HG03520 (cell line): Measurements from ENCODE around the gene CHORDC1.
A peak's percentile ranks its signal among the peaks of the same experiment; 100 is the strongest.
"Not testable (repeated sequence)": the region's sequence is repeated elsewhere in the genome, so short reads cannot be mapped to it uniquely, and the experiment has no call there.

Experiments
- ATAC-seq: cut with Tn5 transposase; IDR thresholded peaks from one replicate; pipeline ENCODE4 v1.9.1; 2021; ENCODE audit warnings: mild to moderate bottlenecking, moderate library complexity; ENCODE audit not compliant: unreplicated experiment

The CHORDC1 gene

DNA sequence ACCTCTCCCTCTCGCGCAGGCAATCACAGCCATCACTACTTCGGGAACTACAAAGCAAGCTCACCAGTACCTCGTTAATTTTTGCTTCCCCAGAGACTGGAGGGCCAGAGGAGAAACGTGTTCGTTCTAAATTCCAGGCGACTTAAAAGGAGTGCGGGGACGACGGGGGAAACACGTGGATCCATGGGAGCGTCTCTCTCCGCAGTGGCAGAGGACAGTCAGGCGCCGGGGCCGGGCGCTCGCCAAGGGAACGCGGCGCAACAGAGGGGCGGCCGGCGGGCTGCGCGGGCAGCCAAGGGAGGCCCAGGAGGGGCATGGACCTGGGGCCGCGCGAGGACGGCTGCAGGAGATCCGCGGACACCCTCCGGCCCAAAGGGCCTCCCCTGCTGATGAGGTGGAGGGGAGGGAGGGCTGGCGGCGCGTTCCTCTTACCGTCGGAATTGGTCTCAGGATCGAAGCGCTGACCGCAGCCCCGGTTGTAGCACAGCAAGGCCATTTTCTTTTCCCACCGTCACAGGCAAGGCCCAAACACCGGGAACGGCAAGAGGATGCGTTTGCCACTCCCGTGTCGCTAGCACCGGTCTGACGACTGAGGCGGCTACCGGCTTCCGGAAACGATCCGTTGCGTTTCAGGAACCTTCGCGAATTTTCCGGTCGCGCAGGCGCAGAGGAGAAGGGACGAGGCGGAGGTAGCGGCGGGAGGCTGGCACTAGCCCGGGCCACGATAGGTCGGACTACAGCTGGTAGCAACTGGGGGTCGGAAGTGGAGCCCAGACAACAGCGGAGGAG is at the start of gene CHORDC1:
TSS of gene CHORDC1 (minus strand) at position 591 of the 789 bp plus-strand sequence. CDS start at position 496, 95 bp downstream.
- peak; percentile 88 for ATAC-seq

DNA sequence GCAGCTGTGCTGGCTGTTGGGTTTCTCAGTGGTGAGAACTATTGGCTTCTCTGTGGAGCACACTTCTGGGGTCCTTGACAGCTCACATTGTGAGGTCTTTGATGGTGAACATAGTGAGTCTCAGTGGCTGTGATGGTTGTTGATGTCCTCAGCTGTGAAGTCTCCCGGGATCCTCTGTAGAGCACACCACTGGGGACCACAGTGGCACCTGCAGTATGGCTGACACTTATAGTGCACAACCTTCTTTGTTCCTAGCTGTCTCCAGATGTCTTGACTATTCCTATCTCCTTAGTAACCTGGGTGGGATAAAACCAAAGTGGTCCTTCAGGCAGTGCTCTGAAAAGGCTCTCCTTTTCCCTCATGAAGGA is 34.3 kb upstream of the CHORDC1 start:
- ATAC-seq, result no peak

DNA sequence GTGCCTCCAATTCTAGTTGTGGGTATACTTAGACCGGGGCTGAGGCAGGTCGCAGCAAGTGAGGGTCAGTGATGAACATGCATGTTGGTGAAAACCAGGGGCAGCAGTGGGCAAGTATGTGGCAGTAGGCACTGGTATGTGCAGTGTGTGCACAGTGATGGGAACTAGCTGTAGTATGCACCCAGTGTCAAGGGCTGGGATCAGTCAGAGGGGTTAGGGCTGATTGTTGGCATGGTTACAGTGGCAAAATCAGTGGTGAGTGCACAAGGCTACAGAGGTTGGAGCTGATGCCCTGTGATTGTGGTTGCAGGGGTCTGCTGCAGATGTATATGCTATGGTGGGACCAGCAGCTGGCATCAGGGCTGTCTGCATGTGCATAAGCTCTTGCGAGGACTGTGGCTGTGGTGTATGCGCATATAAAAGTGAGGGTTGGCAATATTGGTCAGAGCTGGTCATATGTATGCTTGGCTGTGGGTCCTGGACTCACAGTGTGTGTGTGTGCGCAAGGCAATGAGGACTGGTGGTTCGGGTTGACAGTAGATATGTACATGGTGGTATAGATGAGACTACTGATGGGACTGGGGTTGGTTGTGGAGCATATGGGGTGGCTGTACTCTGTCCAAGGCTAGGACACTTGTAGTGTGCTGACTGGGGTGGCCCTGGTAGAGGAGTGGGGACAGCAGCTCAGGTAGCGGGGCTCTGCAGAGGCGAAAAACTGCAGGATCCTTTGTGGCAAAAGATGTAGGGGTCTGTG is 33.7 kb upstream of the CHORDC1 start:
- ATAC-seq, result no peak

DNA sequence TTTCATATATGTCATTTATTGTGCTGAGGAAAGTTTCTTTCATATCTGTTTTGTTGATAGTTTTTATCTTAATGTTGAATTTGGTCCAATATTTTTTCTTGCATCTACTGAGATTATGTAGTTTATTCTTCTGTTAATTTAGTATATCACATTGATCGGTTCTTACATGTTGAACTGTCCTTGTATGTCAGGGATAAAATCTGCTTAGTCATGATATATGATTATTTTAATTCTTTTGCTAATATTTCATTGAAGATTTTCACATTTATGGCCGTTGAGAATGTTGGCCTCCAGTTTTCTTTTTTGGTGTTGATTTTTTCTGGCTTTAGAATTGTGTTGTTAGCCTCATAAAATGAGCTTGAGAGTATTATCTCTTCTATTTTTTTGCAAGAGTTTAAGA is 31.2 kb upstream of the CHORDC1 start:
- ATAC-seq, result no peak

DNA sequence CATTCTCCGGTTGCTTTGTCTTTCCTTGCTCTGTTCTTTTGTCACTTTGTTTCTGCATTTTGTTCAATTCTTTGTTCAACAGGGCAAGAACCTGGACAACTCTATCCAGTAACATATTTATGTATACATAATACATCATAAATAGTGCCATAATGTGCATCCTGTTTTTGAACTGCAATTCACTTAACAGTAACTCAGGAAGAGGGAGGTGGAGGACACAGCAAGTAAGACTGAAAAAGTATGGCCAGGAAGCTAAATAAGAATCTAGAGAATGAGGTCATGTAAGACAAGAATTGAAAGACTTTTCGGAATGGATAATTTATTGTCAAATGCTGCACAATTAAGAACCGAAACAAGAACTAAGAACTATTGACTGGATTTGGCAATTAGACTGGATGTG is 29.2 kb upstream of the CHORDC1 start:
- ATAC-seq, result no peak

DNA sequence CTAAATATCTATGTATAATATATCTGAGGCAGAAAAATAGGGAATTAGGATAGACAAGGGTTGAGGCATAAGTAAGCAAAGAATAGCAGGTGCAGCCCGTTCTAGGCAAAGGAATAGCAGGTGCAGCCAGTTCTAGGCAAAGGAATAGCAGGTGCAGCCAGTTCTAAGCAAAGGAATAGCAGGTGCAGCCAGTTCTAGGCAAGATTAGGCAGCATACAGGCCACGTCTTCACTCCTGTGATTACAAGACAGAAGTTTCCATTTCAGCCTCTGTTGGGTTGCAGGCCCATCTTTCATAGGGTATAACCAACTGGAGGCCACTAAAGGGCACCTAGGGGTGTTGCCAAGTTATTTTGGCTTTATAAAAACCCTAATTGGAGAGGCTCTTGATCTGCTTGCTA is 28.8 kb upstream of the CHORDC1 start:
- ATAC-seq, result no peak

DNA sequence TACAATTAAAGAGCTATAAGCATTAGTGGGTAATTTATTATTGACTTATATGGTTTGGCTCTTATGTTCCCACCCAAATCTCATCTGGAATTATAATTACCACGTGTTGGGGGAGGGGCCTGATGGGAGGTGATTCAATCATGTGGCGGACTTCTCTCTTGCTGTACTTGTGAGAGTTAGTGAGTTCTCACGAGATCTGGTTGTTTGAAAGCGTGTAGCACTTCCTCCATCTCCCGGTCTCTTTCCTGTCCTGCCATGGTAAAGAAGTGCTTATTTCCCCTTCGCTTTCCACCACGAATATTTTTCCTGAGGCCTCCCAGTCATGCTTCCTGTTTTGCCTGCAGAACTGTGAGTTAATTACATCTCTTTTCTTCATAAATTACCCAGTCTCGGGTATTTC is 28.1 kb upstream of the CHORDC1 start:
- ATAC-seq, result no peak

DNA sequence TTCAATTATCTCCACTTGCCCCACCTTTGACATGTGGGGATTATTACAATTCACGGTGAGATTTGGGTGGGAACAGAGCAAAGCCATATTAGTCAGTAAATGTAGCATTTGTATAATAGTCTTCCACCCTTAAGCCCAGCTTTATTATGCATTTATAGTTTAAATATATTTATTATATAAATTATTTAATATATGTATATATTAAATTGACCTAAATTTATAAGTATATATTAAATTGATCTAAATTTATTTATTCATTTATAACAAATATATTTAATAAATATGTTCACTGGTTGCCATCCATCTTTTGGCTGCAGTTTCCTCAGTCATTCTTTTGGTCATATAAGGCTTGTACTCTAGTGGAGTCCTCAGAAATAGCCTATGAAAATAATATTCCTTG is 23.6 kb upstream of the CHORDC1 start:
- no peak for ATAC-seq

DNA sequence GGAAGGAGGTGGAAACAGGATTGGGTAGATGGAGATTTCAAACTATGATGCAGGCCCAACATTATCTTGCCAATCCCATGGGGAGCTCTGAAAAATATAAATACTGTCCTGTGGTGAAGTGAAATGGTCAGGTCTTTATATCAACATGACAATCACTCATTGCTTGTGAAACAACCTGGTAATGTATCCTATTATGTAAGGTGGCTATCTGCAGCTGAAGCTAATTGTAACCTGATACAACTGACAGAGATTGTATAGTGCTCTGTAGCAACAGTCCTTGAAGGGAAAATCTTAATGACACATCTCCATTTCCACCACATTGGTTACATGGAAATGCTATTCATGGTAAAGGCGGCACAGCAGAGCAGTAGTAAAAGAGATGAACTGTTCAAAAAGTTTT is 20.7 kb upstream of the CHORDC1 start:
- ATAC-seq, result no peak

DNA sequence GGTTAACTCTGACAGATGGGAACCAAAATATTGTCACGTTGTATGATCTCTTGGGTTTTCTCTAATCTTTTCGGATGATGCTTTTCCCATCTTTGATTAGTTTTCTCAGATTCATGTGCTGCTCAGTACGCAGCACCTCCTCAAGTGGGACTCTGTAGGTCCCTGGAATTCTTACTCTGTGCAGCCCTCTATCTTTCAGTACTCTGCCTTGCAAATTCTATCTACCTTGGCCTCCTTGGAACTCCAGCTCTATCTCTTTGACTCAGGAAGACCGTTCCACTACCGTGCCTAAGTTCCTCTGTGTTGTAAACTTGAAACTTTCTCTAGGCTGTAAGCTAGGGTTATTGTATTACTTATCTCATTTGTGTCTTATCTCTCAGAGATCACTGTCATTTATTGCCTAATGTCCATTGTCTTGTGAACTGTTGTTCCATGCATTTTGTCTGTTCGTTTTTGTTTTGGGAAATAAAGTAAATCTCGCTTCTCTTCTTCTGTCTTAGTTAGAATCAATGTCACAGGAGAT is 20.1 kb upstream of the CHORDC1 start:
- ATAC-seq, result no peak

DNA sequence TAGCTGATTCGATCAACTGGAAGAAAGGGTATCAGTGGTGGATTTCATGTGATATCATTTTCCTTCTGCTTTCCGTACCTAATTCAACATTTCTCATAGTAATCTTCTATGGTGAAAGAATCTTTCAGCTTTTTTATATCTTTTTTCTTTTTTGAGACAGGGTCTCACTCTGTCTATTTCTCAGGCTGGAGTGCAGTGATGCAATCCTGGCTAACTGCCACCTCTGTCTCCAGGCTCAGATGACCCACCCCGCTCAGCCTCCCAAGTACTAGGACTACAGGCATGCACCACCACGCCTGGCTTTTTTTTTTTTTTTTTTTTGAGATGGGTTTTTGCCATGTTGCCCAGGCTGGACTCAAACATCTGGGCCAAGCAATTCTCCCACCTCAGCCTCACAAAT is 18.6 kb upstream of the CHORDC1 start:
- no peak for ATAC-seq

DNA sequence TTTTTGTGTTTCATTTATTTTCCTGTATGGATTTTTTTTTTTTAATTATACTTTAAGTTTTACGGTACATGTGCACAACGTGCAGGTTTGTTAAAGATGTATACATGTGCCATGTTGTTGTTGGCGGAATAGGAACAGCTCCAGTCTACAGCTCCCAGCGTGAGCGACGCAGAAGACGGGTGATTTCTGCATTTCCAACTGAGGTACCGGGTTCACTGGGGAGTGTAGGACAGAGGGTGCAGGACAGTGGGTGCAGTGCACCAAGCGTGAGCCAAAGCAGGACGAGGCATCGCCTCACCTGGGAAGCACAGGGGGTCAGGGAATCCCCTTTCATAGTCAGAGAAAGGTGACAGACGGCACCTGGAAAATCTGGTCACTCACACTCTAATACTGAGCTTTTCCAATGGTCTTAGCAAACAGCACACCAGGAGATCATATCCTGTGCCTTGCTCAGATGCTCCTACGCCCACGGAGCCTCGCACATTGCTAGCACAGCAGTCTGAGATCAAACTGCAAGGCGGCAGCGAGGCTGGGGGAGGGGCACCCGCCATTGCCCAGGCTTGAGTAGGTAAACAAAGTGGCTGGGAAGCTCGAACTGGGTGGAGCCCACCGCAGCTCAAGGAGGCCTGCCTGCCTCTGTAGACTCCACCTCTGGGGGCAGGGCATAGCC is 17.3 kb upstream of the CHORDC1 start:
- ATAC-seq, result not testable (repeated sequence)

DNA sequence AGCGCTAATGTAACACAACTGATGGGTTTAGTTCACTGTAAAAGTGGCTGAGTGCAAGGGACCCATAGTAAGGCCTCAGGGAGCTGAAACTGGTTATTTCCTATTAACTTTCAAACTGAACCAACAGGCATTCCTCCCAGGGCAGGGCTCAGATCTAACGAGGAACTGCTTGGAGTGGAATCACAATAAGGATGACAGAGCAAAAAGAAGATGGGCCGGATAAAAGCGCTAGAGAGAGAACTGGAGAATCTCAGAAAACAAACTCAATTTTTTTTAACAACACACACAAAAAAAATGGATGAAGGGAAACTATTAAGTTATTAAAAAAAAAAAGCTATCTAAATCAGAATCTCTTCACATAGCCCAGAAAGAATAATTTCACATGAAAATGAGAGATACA is 14.2 kb upstream of the CHORDC1 start:
- ATAC-seq, result no peak

DNA sequence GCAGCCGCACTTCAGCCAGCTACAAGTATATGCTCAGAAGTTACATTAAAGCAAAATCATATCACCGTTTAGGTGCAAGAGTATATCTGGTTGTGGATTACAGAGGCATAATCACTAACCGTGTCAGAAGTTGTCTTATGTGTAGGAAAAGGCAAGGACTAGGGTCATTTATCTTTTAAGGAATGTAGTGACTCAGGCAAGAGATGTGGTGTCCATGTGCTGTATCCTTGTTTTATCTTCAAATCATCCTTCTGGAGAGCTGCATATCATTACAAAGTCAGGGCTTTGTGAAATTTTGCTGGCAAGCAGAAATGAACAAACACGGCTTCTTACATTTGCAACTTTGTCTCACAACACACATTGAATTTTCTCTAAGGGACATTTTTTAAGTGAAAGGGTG is 12.7 kb upstream of the CHORDC1 start:
- ATAC-seq, result no peak

DNA sequence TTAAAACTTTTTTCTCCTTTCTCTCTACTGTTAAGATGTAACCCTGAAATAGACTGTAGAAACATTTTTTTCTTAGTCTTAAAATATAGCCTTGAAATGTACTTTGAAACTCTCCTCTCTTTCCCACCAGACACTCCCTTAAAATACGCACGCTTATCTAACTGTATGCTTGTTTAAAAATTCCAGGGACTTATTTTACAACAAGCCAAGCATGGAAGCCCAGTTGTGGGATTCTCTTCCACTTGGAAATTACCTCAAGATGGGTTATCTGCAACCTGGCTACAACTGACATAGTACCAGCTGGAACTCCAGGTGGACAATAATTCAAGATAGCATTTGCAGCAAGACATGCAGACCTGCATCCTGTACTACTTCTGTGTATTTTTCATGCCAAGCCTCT is 12.1 kb upstream of the CHORDC1 start:
- no peak for ATAC-seq

DNA sequence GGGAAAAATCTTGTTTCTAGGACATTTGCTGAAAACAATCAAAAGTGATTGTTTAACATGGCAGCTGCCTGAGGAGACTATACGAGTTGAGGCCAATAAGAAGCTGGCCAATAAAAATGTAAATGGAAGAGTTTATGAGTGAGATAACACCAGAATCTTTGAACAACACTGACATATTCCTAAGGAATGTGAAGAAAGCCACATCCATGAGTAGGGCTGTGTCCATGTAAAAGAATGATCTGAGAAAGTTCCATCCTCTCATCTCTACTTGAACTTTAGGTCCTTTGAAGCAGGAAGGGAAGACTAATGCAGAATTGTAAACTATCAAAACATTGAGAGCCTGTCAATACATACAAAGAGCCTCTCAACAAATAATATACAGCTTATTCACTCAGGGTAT is 6.9 kb upstream of the CHORDC1 start:
- no peak for ATAC-seq

DNA sequence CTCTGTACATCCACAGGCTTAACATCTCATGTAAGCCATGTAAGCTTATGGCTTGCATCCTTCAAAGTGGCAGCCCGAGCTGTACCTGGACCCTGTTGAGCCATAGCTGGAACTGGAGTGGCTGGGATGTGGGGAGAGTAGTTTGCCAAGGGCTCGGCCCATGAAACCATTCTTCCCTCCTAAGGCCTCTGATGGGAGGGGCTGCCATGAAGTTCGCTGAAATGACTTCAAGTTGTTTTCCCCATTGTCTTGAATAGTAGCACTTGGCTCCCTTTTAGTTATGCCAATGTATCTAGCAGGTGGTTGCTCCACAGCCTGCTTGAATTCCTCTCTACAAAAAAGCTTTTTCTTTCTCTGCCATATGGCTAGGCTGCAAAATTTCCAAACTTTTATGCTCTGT is 5.2 kb upstream of the CHORDC1 start:
- no peak for ATAC-seq

DNA sequence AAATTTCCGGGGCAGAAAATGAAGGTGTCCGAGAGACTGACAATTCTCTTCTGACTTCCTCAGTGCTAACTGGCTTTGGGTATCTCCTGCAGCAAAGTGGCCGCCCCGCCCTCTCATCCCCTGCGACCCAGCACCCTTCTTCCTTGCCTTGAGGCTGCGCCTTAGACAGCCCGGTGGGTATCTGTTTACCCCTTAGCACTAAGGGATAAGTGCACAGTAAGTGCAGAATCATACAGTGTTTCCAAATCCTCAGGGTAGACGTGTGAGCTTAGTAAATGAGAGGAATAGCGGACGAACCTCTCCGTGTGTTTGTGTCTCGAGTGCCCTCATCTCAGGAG is 368 bp upstream of the CHORDC1 start:
- peak; percentile 35 for ATAC-seq

DNA sequence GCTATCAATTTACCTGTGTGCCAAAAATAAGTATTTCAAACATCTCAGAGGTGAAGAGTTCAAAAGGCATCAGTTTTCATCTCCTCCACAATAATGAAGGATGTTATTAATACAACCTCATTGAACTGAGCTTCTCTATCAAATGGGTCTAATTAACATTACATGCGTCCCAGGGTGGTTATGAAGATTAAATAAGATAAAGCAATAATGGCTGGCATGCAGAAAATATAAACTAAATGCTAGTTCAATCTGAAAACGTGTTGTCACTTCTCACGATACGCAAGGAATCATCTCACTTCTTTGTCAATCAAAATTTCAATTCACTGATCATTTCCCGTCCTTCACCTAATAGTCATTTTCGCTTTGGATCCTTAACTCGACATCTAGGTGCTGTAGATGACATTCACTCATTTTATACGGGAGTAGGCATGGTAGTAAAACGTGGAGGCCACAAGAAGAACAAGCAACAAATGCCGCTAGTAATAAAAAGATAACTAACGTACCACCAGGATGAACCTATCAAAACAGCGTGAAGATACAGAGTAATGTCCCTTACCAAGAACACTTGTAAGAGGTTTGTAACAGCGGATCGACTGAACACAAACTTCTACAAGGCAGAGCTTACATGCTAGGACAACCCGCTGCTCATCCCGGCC is 918 bp downstream of the CHORDC1 start:
- ATAC-seq, result no peak

DNA sequence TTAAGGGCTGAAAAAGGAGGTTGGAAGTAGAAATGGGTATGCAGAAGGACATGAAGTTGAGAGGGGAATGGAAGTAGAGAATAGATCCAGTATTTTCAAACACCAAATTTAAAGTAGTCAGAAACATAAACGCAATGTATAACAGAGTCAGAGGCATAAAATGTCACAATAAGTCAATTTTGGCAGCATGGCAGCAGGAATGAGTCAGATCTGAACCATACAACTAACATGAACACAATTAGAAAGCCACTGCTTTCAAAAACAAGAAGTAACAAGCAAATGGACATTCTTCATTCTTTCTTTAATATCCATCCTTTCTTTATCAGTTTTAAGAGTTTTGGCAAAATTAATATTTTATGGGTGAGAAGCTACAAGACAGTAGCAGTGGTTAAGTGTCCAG is 2.5 kb downstream of the CHORDC1 start:
- peak; percentile 16 for ATAC-seq

DNA sequence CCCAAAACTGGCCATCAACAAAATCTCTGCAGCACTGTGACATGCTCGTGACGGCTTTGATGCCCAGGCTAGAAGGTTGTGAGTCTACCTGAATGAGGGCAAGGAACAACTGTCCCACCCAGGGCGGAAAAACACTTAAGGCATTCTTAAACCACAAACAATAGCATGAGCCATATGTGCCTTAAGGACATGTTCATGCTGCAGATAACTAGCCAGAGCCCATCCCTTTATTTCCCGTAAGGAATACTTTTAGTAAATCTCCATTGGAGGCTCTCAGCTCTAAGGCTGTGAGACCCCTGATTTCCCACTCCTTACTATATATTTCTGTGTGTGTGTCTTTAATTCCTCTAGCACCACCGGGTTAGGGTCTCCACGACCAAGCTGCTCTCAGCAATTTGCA is 3.4 kb downstream of the CHORDC1 start:
- ATAC-seq, result no peak
